ENCODE data around the gene TMEM240. TPM values are rescaled to one million over a fixed set of nuclear protein-coding genes. Genes with fewer than 3 reads are reported as not detected.
A peak's percentile ranks its signal among the peaks of the same experiment; 100 is the strongest.

The TMEM240 gene
- polyA plus RNA-seq, 6 donors from 2014 or later, result not detected

DNA sequence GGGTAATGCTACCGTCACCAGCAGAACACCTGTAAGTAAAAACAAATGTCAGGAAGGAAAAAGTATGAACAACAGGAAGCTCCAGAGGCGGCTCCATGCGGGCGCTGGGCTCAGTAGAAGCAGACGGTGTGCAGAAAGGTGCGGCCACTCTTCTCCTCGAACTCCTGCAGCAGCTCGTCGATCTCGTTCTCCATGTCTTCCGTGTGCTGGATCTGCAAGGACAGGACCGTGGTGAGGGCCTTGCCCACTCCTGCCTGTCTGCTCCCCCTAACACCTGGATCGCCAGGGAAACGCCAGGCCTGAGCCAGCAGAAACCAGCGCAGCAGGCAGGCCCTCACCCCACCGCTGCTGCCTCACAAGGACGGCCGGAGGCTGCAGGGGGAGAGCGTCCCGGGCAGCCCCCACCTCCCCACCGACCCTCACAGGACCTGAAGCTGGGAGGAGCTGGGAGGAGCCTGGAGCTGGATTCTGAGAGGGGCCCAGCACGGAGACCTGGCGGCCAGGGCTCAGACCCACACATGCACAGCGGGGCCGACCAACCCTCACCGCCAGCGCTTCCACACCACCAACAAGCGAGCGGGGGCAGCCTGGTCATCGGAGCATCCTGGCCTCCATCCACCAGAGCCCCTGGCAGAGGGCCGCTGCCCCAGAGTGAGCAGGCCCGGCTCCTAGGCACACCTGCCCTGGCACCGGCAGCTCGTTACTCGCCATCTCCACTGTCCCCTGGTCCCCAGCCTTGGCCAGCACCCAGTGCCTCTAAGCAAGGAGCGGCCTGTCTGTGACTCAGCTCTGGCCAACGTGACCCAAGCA, 1.7 kb upstream of the TMEM240 start:
- no peak for ATAC-seq (ENCODE audit: low read depth in 2 of 2)

DNA sequence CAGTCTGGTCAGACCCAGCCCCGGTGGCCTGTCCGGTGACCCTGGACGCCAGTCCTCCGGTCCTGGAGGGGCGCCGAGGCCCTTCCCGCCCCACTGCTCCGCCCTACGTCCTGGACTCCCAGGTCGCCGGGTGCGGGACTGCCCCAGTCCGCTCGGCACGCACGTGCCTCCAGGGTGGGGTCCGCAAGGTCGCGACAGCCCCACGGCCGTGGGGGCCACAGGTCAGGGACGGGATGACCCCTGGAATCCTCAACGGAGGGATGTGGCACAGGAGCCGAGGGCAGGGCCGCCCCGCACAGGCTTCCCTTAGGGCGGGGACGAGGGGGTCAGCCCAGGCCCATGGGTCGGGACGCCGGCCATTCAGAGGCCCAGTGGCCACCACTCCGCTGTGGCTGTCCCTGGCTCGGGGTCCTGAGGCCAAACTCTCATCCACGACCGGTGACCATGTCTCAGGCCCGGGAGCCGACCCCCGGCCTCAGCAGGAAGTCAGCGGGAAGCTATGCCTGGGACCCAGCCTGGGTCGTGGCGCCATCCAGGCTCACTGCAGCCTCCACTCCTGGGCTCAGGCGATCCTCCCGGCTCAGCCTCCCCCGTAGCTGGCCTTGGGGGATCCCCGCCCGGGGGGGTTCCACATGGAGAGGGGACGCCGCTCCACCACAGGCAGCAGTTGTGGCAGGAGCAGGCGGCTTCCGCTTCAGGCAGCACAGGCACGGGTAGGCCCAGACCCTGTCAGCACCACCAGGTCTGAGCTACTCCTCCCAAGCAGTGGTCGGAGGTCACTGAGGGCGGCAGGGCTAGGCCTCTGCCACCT, 599 bp upstream of the TMEM240 start:
- no peak for DNase-seq
- peaks cover 0 to 4% (median 0%) of the 10 kb centered on the region in 3 donors for H3K27me3 Mint-ChIP-seq
- H3K27ac Mint-ChIP-seq, result peak overlapping the region in 1 of 6 donors; percentile 59

More for the DNA sequence above, 1.7 kb upstream of the TMEM240 start:
- no peaks in the 10 kb centered on the region for H3K9me3 Mint-ChIP-seq
- DNase-seq, result no peak
- no peaks in the 10 kb centered on the region for H3K36me3 Mint-ChIP-seq
- H3K27me3 Mint-ChIP-seq, result peaks cover 0 to 4% (median 0%) of the 10 kb centered on the region in 3 donors
- H3K27ac Mint-ChIP-seq, result peak overlapping the region in 1 of 6 donors; percentile 80
- peaks cover under 1 to 6% (median 4%) of the 10 kb centered on the region in 3 donors for H3K4me1 Mint-ChIP-seq
- H3K4me3 Mint-ChIP-seq, result peak overlapping the region in 5 of 8 donors; percentile 20 to 65 (median 57)

DNA sequence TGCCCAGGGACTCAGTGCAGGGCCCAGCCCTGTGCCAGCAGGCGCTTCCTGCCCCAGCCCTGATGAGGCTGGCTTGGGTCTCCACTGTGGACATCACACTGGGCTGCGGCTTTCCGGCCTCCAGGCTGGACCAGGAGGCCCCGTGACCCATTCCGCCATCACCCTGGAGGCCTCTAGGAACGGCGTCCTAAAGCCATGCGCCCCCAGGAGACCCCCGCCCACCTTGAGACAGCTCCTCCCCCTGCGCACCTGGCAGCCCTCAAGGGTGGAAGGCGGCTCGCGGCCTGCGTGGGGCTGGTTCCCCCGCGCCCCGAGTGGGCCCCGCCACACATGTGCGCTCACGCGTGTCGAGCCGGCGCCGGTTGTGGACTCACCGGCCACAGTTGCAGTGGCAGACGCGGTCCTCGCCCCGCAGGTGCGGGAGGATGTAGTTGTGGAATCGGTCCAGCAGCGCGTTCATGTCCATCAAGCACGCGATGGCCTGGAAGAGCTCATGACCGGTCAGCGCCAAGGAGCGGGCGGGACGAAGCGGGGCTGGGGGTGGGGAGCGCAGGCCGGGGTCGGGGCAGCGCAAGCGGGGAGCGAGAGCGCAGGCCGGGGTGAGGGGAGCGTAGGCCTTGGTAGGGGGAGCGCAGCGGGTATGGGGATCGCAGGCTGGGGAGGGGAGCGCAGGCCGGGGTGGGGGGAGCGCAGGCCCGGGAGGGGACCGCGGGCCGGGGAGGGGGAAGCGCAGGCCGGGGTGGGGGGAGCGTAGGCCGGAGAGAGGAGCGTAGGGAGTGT, 924 bp downstream of the TMEM240 start:
- H3K27me3 Mint-ChIP-seq, result peaks cover 0 to 4% (median 0%) of the 10 kb centered on the region in 3 donors
- no peaks in the 10 kb centered on the region for H3K36me3 Mint-ChIP-seq
- no peaks in the 10 kb centered on the region for H3K9me3 Mint-ChIP-seq
- peaks cover 0 to 6% (median 2%) of the 10 kb centered on the region in 3 donors for H3K4me1 Mint-ChIP-seq
- peak overlapping the region in 1 of 6 donors; percentile 54 for H3K27ac Mint-ChIP-seq
- no peak for DNase-seq
- ATAC-seq (ENCODE audit: low read depth in 2 of 2), result peak; percentile 26 to 39
- peak overlapping the region in 7 of 8 donors; percentile 5 to 82 (median 73) for H3K4me3 Mint-ChIP-seq

More for the DNA sequence above, 599 bp upstream of the TMEM240 start:
- H3K9me3 Mint-ChIP-seq, result no peaks in the 10 kb centered on the region
- H3K4me3 Mint-ChIP-seq, result peak overlapping the region; percentile 29 to 73 (median 58)
- peaks cover 0 to 6% (median 2%) of the 10 kb centered on the region in 3 donors for H3K4me1 Mint-ChIP-seq
- no peaks in the 10 kb centered on the region for H3K36me3 Mint-ChIP-seq
- ATAC-seq (ENCODE audit: low read depth in 2 of 2), result no peak

DNA sequence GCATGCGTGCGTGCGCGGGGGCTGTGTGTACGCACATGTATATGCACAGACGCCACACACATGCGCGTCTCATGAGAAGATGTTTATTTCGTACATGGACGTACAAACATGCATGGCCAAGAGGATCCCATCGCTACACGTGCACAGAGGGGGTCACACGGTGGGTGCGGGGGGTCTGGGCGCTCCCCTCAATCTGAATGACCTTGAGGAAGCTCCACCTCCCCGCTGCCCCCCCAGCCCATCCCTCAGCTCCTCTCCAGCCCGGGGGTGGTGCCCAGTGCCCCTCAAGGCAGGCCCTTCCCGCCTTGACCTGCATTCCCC, 1.5 kb downstream of the TMEM240 start:
- Mint-ChIP-seq H3K9me3 (no peaks in the 10 kb centered on the region), H3K27ac (peak overlapping the region in 2 of 6 donors; percentile 15 to 84), H3K36me3 (no peaks in the 10 kb centered on the region), H3K27me3 (peaks cover 0 to 4% (median 0%) of the 10 kb centered on the region in 3 donors), H3K4me1 (peaks cover 0 to 6% (median 2%) of the 10 kb centered on the region in 3 donors), H3K4me3 (peak overlapping the region in 6 of 8 donors; percentile 37 to 76 (median 66))
- ATAC-seq (ENCODE audit: low read depth in 2 of 2), result no peak
- no peak for DNase-seq

DNA sequence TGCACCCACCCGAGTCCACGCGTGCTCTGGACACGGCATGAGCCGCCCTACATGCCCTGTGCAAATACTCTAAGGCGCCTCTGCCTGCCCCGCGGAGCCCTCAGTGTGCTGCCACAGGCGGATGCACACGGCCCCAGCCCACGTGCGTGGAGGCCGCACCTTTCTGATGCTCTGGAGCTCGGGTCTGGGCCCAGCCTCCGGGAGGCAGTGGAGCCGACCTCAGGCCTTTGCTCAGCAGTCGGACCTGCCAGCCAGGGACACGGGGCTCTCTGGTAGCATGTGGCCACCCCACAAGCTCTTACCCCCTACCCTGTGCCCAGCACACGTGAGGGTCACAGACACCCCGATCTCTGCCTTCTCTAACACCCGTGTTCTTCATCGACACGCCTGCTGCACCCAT, 2.1 kb downstream of the TMEM240 start:
- no peaks in the 10 kb centered on the region for H3K36me3 Mint-ChIP-seq
- H3K4me1 Mint-ChIP-seq, result peaks cover 0 to 6% (median 2%) of the 10 kb centered on the region in 3 donors
- H3K27me3 Mint-ChIP-seq, result peaks cover 0 to 4% (median 0%) of the 10 kb centered on the region in 3 donors
- H3K9me3 Mint-ChIP-seq, result no peaks in the 10 kb centered on the region
- no peak for DNase-seq
- ATAC-seq (ENCODE audit: low read depth in 2 of 2), result no peak
- peak overlapping the region in 2 of 6 donors; percentile 15 to 38 for H3K27ac Mint-ChIP-seq
- peak overlapping the region in 6 of 8 donors; percentile 50 to 76 (median 62) for H3K4me3 Mint-ChIP-seq

DNA sequence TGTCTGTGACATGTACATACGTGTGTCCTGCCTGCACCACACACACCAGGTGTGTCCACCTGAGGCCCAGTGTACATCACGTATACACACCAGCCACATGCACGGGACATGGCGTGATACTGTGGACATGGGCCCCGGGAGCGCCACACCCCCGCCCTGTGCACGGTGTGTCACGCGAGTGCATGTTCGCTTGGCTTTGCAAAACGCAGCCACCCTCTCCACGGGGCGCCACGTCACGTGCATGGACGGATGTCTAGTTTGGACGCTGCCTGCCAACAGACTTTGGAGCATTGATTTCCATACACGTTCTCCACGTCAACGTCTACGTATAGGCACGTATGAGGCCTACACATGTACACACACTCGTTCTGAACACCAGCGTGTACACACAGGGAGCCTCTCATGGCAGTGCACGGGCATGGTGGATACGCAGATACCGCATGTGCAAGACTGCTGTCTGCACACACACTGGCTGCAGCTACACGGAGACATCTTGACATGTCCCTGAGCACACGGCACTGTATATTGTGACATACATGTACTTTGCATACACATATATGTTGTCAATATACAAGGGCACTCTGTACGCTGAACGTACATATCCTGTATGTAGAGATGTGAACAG, 2.7 kb downstream of the TMEM240 start:
- DNase-seq, result no peak
- Mint-ChIP-seq H3K27me3 (peaks cover 0 to 4% (median 0%) of the 10 kb centered on the region in 3 donors), H3K4me3 (peak overlapping the region in 4 of 8 donors; percentile 6 to 73 (median 31))

DNA sequence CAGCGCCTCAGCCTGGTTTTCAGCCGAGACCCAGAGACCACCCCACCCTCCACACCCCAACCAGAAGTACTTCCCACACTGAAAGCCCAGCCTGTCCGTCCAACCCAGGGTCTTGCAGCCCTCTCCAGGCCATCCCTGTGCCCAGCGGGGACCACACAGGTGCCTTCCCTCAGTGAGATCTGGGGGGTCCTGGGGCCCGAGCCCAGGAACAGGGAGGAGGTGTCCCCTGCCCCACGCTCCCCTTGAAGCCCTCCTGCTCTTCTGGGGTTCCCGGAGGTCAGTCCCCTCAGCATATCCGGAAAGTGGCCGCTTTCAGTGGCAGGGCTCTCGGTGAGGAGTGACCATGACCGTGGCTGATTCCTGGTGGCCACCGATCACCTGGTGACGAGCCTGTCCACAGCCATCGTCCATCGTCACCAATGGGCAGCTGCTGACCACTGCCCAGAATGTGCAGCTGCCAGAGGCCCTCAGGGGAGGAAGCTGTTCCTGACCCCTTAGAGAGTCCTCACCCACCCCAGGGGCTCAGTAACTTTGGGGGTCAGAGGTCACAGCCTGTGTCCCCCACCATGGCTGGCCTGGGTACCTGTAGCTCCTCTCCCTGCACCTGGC, 3.4 kb downstream of the TMEM240 start:
- DNase-seq (no peak), ATAC-seq (ENCODE audit: low read depth in 2 of 2) (no peak)
- Mint-ChIP-seq H3K27me3 (peaks cover 0 to 4% (median 0%) of the 10 kb centered on the region in 3 donors), H3K4me3 (no peak overlapping the region), H3K27ac (peak overlapping the region in 1 of 6 donors; percentile 38), H3K36me3 (peaks cover 2 to 4% of the 10 kb centered on the region in 2 donors), H3K4me1 (peaks cover 0 to 6% (median 2%) of the 10 kb centered on the region in 3 donors), H3K9me3 (peaks cover 0 to 3% (median 2%) of the 10 kb centered on the region in 7 donors)

More for the DNA sequence above, 2.7 kb downstream of the TMEM240 start:
- Mint-ChIP-seq H3K36me3 (no peaks in the 10 kb centered on the region), H3K9me3 (no peaks in the 10 kb centered on the region), H3K27ac (no peak overlapping the region), H3K4me1 (peaks cover 0 to 6% (median 2%) of the 10 kb centered on the region in 3 donors)
- no peak for ATAC-seq (ENCODE audit: low read depth in 2 of 2)

DNA sequence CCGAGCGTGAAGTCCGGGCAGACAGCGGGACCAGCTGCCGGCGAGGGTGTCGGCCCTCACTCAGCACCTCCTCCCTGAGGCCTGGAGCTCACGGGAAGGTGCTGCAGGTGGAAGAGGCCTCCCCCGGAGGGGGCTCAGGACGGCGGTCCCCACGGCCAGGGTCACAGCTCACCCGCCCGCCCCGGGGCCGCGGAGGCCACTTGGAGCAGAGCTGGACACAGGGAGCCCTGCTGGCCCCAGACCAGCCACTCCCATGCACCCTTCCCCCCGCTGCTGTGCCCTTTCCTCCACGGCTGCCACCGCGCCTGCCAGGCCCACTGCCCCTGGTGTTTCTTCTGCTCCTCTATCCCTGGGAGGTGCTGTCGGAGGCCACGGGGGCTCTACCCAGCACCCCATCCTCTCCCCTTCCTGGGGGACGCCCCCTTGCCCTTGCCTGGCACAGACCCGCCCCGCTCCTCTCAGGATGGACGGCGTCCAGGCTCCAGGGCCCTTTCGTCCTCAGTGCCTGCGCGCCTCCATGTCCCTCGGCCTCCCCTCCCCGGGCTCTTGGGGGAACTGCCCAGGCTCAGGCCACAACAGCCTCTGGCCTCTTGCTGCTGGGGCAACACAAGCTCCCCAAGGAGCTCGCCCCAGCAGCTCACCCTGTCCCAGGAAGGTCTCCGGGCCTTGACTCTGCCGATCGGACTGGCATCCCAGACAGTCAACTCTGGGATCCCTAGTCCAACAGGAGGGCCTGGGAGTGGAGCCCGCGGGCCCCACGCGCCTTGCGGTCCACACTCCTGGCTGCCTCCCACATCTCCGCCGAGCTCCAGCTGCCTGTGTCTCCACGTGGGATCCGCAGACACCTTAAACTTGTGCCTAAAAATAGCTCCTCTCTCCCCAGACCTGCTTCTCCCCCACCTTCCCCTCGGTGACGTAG, 4.1 kb downstream of the TMEM240 start:
- peak overlapping the region in 1 of 6 donors; percentile 38 for H3K27ac Mint-ChIP-seq
- peaks cover 0 to 4% (median 0%) of the 10 kb centered on the region in 3 donors for H3K27me3 Mint-ChIP-seq
- H3K4me1 Mint-ChIP-seq, result peaks cover 0 to 6% (median 2%) of the 10 kb centered on the region in 3 donors
- H3K36me3 Mint-ChIP-seq, result peaks cover 5 to 7% of the 10 kb centered on the region in 2 donors
- no peak for ATAC-seq (ENCODE audit: low read depth in 2 of 2)
- H3K9me3 Mint-ChIP-seq, result peaks cover 0 to 6% (median 3%) of the 10 kb centered on the region in 7 donors
- H3K4me3 Mint-ChIP-seq, result no peak overlapping the region
- no peak for DNase-seq

DNA sequence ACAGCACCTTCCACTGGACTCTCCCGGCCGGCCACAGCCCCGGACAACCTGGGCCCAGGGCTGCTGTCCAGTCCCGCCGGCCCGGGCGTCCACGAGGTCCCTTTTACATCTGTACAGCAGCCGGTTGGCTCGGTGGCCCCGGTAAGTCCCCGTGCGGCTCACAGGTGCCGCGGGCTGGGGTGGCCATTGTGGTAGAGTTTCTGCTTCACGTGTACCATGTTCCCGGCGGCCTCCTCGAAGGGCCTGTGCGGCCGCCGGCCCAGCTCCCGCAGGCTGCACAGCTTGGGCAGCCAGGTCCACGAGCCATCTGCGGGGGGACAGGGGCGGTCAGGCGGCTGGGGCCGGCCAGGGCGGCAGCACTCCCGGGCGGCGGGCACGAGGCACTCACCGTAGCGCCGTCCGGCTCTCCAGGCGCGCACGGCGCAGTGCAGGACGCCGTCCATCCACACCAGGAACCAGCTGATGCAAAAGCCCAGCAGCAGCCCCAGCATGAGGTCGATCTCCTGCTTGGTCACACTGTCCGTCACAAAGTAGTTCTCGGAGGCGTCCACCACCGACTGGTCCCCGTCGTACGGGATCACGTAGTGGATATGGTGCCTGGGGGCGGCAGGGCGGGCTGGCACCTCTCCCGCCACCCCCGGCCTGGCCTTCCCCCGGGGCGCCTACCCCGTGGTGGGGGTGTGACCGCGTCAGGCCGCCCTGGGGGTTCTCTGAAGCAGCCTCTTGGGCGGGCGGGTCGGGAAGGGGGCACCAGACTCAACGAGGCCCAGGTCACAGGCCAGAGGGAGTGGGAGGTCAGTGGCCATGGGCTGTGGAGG, 5.0 kb downstream of the TMEM240 start:
- Mint-ChIP-seq H3K9me3 (peaks cover 0 to 8% (median 5%) of the 10 kb centered on the region in 7 donors), H3K27ac (no peak overlapping the region), H3K36me3 (peaks cover 5 to 7% of the 10 kb centered on the region in 2 donors), H3K4me1 (peaks cover 0 to 6% (median 2%) of the 10 kb centered on the region in 3 donors), H3K27me3 (peaks cover 0 to 4% (median 0%) of the 10 kb centered on the region in 3 donors), H3K4me3 (no peak overlapping the region)
- ATAC-seq (ENCODE audit: low read depth in 2 of 2) (no peak), DNase-seq (no peak)

DNA sequence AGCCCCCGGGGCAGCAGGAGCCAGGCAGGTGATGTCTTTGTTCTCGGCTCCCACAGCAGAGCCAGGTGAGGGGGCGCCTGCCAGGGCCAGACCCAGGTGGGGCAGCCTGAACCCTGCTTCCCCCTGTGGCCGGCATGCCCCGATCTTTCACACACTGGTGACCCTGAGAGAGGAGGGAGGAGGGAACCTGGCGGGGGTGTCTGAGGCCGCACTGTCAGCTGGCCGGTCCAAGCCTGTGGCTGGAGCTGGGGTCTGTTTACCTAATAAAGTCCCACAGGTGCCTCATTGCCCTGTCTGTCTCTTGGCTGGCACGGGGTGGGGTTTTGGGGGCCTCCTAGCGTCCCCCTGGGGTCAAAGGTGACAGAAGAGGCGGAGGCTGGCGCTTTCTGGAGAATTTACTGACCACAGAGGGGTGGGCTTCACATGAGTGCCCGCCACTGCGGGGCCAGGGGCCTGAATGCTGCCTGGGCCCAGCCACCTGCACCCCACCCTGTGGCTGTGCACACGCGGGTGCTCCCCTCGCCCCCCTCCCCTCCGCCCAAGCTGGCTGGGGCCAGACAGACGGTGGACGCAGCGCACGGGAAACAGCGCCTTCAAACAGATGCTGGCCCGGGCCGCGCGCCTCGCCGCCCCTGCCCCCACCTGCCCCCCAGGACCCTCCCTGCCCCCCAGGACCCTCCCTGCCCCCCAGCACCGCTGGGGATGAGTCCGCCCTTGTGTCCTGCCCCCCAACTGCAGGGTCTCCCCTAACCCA, 5.8 kb downstream of the TMEM240 start:
- no peak for DNase-seq
- Mint-ChIP-seq H3K27me3 (peaks cover 0 to 4% (median 0%) of the 10 kb centered on the region in 3 donors), H3K4me3 (no peak overlapping the region), H3K36me3 (peaks cover 5 to 7% of the 10 kb centered on the region in 2 donors), H3K4me1 (peaks cover 0 to 5% (median 2%) of the 10 kb centered on the region in 3 donors), H3K9me3 (peaks cover 0 to 8% (median 5%) of the 10 kb centered on the region in 7 donors), H3K27ac (no peak overlapping the region)
- no peak for ATAC-seq (ENCODE audit: low read depth in 2 of 2)
